Islet precursor cell (in vitro differentiated cells): ENCODE measurements around the gene TRAF3IP3.

Source experiments
- DNase-seq: peaks from one replicate; pipeline ENCODE4 v3.0.0-alpha.2; 2018

The TRAF3IP3 gene

GRCh38 chr1:209741193-209741592, 14.7 kb upstream of the TRAF3IP3 start:
- DNase-seq = no peak

GRCh38 chr1:209741889-209742288, 14.0 kb upstream of the TRAF3IP3 start:
- DNase-seq = no peak

GRCh38 chr1:209742409-209743144, 13.3 kb upstream of the TRAF3IP3 start:
- no peak for DNase-seq

- DNase-seq = no peak
Measured at GRCh38 chr1:209743145-209743482, 12.7 kb upstream of the TRAF3IP3 start.

- DNase-seq = no peak
Measured at GRCh38 chr1:209746451-209747165, 9.2 kb upstream of the TRAF3IP3 start.

GRCh38 chr1:209747580-209748262, 8.1 kb upstream of the TRAF3IP3 start:
- peak; percentile 100 for DNase-seq

GRCh38 chr1:209748620-209749019, 7.2 kb upstream of the TRAF3IP3 start:
- DNase-seq = no peak

GRCh38 chr1:209749205-209749604, 6.6 kb upstream of the TRAF3IP3 start:
- no peak for DNase-seq

GRCh38 chr1:209749670-209750323, 6.1 kb upstream of the TRAF3IP3 start:
- DNase-seq = no peak

- DNase-seq = no peak
Measured at GRCh38 chr1:209751627-209752231, 4.1 kb upstream of the TRAF3IP3 start.

- DNase-seq = no peak
Measured at GRCh38 chr1:209752890-209753289, 3.0 kb upstream of the TRAF3IP3 start.

GRCh38 chr1:209755256-209755655, 597 bp upstream of the TRAF3IP3 start:
- DNase-seq = no peak

GRCh38 chr1:209756615-209757445, 977 bp downstream of the TRAF3IP3 start:
- DNase-seq = no peak

GRCh38 chr1:209758400-209758799, 2.5 kb downstream of the TRAF3IP3 start:
- DNase-seq = no peak

GRCh38 chr1:209759829-209760359, 4.0 kb downstream of the TRAF3IP3 start:
- no peak for DNase-seq

GRCh38 chr1:209761011-209761635, 5.3 kb downstream of the TRAF3IP3 start:
- DNase-seq = no peak

GRCh38 chr1:209766051-209766450, 10.2 kb downstream of the TRAF3IP3 start:
- DNase-seq = no peak

GRCh38 chr1:209767096-209767495, 11.2 kb downstream of the TRAF3IP3 start:
- DNase-seq = no peak

- DNase-seq = no peak
Measured at GRCh38 chr1:209767706-209768105, 11.9 kb downstream of the TRAF3IP3 start.

GRCh38 chr1:209768354-209768774, 12.5 kb downstream of the TRAF3IP3 start:
- no peak for DNase-seq
